IMR-90 (cell line): ENCODE data around the gene NHSL2. TPM values are rescaled to one million over a fixed set of nuclear protein-coding genes. Genes with fewer than 3 reads are reported as not detected.

Experiments used
- ATAC-seq: fragments of 200-7000 bp; cut with Tn5 transposase; 2 replicates; pipeline ENCODE4 v1.9.1; 2020; ENCODE audit warnings: low read depth, mild to moderate bottlenecking, moderate library complexity
- BruUV-seq: library from RNA; stranded (reverse); fragments of 400-500 nt; replicated peaks from 2 replicates; lab custom pipeline; 2021; lab: Mats Ljungman, UMichigan
- CTCF ChIA-PET: fragments of 300-600 bp; formaldehyde crosslinking; extraction: SDS; loops from one replicate; lab custom pipeline; 2021; ENCODE audit warnings: antibody characterized with exemption; lab: Yijun Ruan, JAX
- POLR2A ChIA-PET: fragments of 300-600 bp; sonication (Branson Sonifier 250); formaldehyde crosslinking; loops from one replicate; lab custom pipeline; 2022; ENCODE audit warnings: antibody characterized with exemption; ENCODE audit not compliant: unreplicated experiment; lab: Charles Lee
- DNase-seq: peaks from one replicate; pipeline ENCODE4 v3.0.0; 2013
- H2AFZ ChIP-seq: replicated peaks from 2 replicates; pipeline ENCODE3; 2013; ENCODE audit warnings: low read length, mild to moderate bottlenecking; ENCODE audit not compliant: poor library complexity
- H2AK5ac ChIP-seq: 2 replicates; pipeline ENCODE4 v1.6.1; 2013; ENCODE audit warnings: low read depth, low read length, inconsistent platforms
- H2AK9ac ChIP-seq: replicated peaks from 2 replicates; pipeline ENCODE3; 2013; ENCODE audit warnings: mild to moderate bottlenecking, low read depth, low read length, moderate library complexity; ENCODE audit not compliant: poor library complexity
- H2BK120ac ChIP-seq: 2 replicates; pipeline ENCODE4 v1.6.1; 2013; ENCODE audit warnings: low read depth, low read length, inconsistent platforms
- H2BK15ac ChIP-seq: 3 replicates; pipeline ENCODE4 v1.6.1; 2013; ENCODE audit warnings: low read depth, low read length, inconsistent platforms
- H2BK20ac ChIP-seq: 2 replicates; pipeline ENCODE4 v1.6.1; 2013; ENCODE audit warnings: low read depth, mild to moderate bottlenecking, inconsistent platforms, low read length, moderate library complexity
- H2BK5ac ChIP-seq: 2 replicates; pipeline ENCODE4 v1.6.1; 2013; ENCODE audit warnings: mild to moderate bottlenecking, low read depth, low read length, inconsistent platforms; ENCODE audit not compliant: poor library complexity, severe bottlenecking
- H3K14ac ChIP-seq: replicated peaks from 2 replicates; pipeline ENCODE4 v1.6.1; 2013; ENCODE audit warnings: low read depth, low read length, inconsistent platforms
- H3K18ac ChIP-seq: 2 replicates; pipeline ENCODE4 v1.6.1; 2013; ENCODE audit warnings: low read depth, low read length, control low read depth
- H3K23ac ChIP-seq: 2 replicates; pipeline ENCODE4 v1.6.1; 2013; ENCODE audit warnings: low read depth, low read length, inconsistent platforms
- H3K27ac ChIP-seq: 2 replicates; pipeline ENCODE4 v1.5.1; 2013; ENCODE audit warnings: mild to moderate bottlenecking, control low read depth, low read length; ENCODE audit not compliant: insufficient read depth
- H3K27me3 ChIP-seq: 2 replicates; pipeline ENCODE4 v1.6.1; 2013; ENCODE audit warnings: low read length; ENCODE audit not compliant: control insufficient read depth, insufficient read depth
- H3K36me3 ChIP-seq: 2 replicates; pipeline ENCODE4 v1.6.1; 2013; ENCODE audit warnings: low read length, mixed read lengths; ENCODE audit not compliant: control insufficient read depth, insufficient read depth
- H3K4ac ChIP-seq: 2 replicates; pipeline ENCODE4 v1.6.1; 2013; ENCODE audit warnings: low read depth, low read length, inconsistent platforms
- H3K4me1 ChIP-seq: 2 replicates; pipeline ENCODE4 v1.6.1; 2013; ENCODE audit warnings: low read length, mixed read lengths; ENCODE audit not compliant: control insufficient read depth, insufficient read depth
- H3K4me2 ChIP-seq: 2 replicates; pipeline ENCODE4 v1.6.1; 2013; ENCODE audit warnings: low read depth, mild to moderate bottlenecking, control low read depth, low read length, moderate library complexity
- H3K4me3 ChIP-seq: 2 replicates; pipeline ENCODE4 v1.5.1; 2013; ENCODE audit warnings: low read depth, mild to moderate bottlenecking, control low read depth, low read length, moderate library complexity; ENCODE audit not compliant: insufficient read depth
- H3K56ac ChIP-seq: 2 replicates; pipeline ENCODE4 v1.6.1; 2013; ENCODE audit warnings: low read length, inconsistent platforms; ENCODE audit not compliant: insufficient read depth; ENCODE audit errors: extremely low read depth
- H3K79me1 ChIP-seq, 2 experiments: 2 replicates each; pipeline ENCODE4 v1.6.1; 2013; ENCODE audit warnings: low read length in 2 of 2, inconsistent platforms in 1 of 2, low read depth in 1 of 2
- H3K9ac ChIP-seq: 2 replicates; pipeline ENCODE4 v1.6.1; 2013; ENCODE audit warnings: low read depth, low read length, control low read depth
- H3K9me1 ChIP-seq: 2 replicates; pipeline ENCODE4 v1.6.1; 2013; ENCODE audit warnings: low read length, inconsistent platforms; ENCODE audit not compliant: insufficient read depth
- H3K9me3 ChIP-seq: 2 replicates; pipeline ENCODE4 v1.6.1; 2013; ENCODE audit warnings: low read length; ENCODE audit not compliant: control insufficient read depth, insufficient read depth
- H4K20me1 ChIP-seq: 2 replicates; pipeline ENCODE4 v1.6.1; 2013; ENCODE audit warnings: low read length, inconsistent platforms; ENCODE audit not compliant: insufficient read depth
- H4K5ac ChIP-seq: 2 replicates; pipeline ENCODE4 v1.6.1; 2013; ENCODE audit warnings: mild to moderate bottlenecking, low read depth, low read length, control low read depth
- H4K8ac ChIP-seq, 2 experiments: 2 replicates each; pipeline ENCODE4 v1.6.1; 2013; ENCODE audit warnings: low read depth in 2 of 2, low read length in 2 of 2, control low read depth in 1 of 2, inconsistent platforms in 1 of 2
- H4K91ac ChIP-seq: 2 replicates; pipeline ENCODE4 v1.6.1; 2013; ENCODE audit warnings: low read depth, low read length, inconsistent platforms; ENCODE audit not compliant: insufficient read depth
- BHLHE40 ChIP-seq: fragments of 150-350 bp; IDR thresholded peaks from 2 replicates; pipeline ENCODE4 v1.6.1; 2016; ENCODE audit warnings: mild to moderate bottlenecking, low read depth, low read length
- CEBPB ChIP-seq: IDR thresholded peaks from 2 replicates; pipeline ENCODE4 v1.6.1; 2012; ENCODE audit warnings: low read depth, low read length, improper control_type of control experiment
- CHD1 ChIP-seq: IDR thresholded peaks from 2 replicates; pipeline ENCODE4 v1.6.1; 2012; ENCODE audit warnings: low read depth, low read length, improper control_type of control experiment
- FOS ChIP-seq: fragments of 150-350 bp; IDR thresholded peaks from 2 replicates; pipeline ENCODE4 v1.6.1; 2016; ENCODE audit warnings: low read depth, low read length
- MAFK ChIP-seq: IDR thresholded peaks from 2 replicates; pipeline ENCODE4 v1.6.1; 2012; ENCODE audit warnings: low read depth, low read length, improper control_type of control experiment
- MAZ ChIP-seq: IDR thresholded peaks from 2 replicates; pipeline ENCODE4 v1.6.1; 2012; ENCODE audit warnings: low read depth, mild to moderate bottlenecking, low read length, improper control_type of control experiment, moderate library complexity, borderline replicate concordance
- MXI1 ChIP-seq: IDR thresholded peaks from 2 replicates; pipeline ENCODE4 v1.6.1; 2012; ENCODE audit warnings: low read depth, mild to moderate bottlenecking, low read length, moderate library complexity, borderline replicate concordance
- NFE2L2 ChIP-seq: fragments of 150-350 bp; IDR thresholded peaks from 2 replicates; pipeline ENCODE4 v1.6.1; 2016; ENCODE audit warnings: low read depth, mild to moderate bottlenecking, low read length
- POLR2A ChIP-seq: IDR thresholded peaks from 2 replicates; pipeline ENCODE4 v1.6.1; 2012; ENCODE audit warnings: mild to moderate bottlenecking, low read depth, low read length
- RAD21 ChIP-seq: IDR thresholded peaks from 2 replicates; pipeline ENCODE4 v1.6.1; 2012; ENCODE audit warnings: low read length, improper control_type of control experiment
- RCOR1 ChIP-seq: IDR thresholded peaks from 2 replicates; pipeline ENCODE4 v1.6.1; 2012; ENCODE audit warnings: mild to moderate bottlenecking, low read length, improper control_type of control experiment; ENCODE audit not compliant: insufficient replicate concordance
- RFX5 ChIP-seq: IDR thresholded peaks from 2 replicates; pipeline ENCODE4 v1.8.0; 2012; ENCODE audit warnings: low read depth, mild to moderate bottlenecking, low read length, moderate library complexity
- SMC3 ChIP-seq: fragments of 150-350 bp; IDR thresholded peaks from 2 replicates; pipeline ENCODE4 v1.6.1; 2016; ENCODE audit warnings: low read depth, mild to moderate bottlenecking, antibody characterized with exemption, low read length, moderate library complexity
- WGBS, 2 experiments: methylation state at CpG; one replicate each; pipeline versions ENCODE4 v1.1.5 to v1.1.7; 2013; ENCODE audit warnings: missing lambda C conversion rate in 2 of 2; ENCODE audit not compliant: insufficient read length in 1 of 2; ENCODE audit errors: extremely low coverage in 2 of 2; 5-methylcytosine and 5-hydroxymethylcytosine counted together
- dilution Hi-C: fragments of 300-500 bp; cut with HindIII; formaldehyde crosslinking; loops from one replicate; pipeline ENCODE4 v1.14.3; 2018; ENCODE audit warnings: low sequenced_read_pairs; ENCODE audit not compliant: unreplicated experiment
- in situ Hi-C: fragments of 300-500 bp; cut with MboI; formaldehyde crosslinking; loops from 3 replicates; pipeline ENCODE4 v1.14.3; 2019; ENCODE audit warnings: low sequenced_read_pairs, inconsistent platforms, mixed read lengths
- intact Hi-C: fragments of 100-400 bp; cut with micrococcal nuclease; formaldehyde crosslinking; loops from 2 replicates; pipeline ENCODE4 v1.10.0; 2022
- polyA plus RNA-seq, 3 experiments: library from polyadenylated mRNA; depleted of rRNA; stranded (reverse); fragments of >200 nt; gene quantifications; 2 replicates each; pipeline ENCODE4 v1.2.3, GENCODE V29; 2012; ENCODE audit warnings: low replicate concordance in 1 of 3
- total RNA-seq: library from RNA; depleted of rRNA; stranded (reverse); fragments of >200 nt; gene quantifications from 2 replicates; pipeline ENCODE4 v1.2.3, GENCODE V29; 2012
- TF ChIP-seq, protein P1 (sequence below): conservative IDR thresholded peaks from 2 replicates; pipeline ENCODE4 v1.5.1; 2012; ENCODE audit warnings: mild to moderate bottlenecking, low read depth, low read length, improper control_type of control experiment
- TF ChIP-seq, protein P2 (sequence below): fragments of 150-350 bp; IDR thresholded peaks from 2 replicates; pipeline ENCODE4 v1.6.1; 2017; ENCODE audit warnings: mild to moderate bottlenecking, antibody characterized with exemption, low read length, low read depth
- TF ChIP-seq, protein P3 (sequence below): fragments of 150-350 bp; IDR thresholded peaks from 2 replicates; pipeline ENCODE4 v1.6.1; 2016; ENCODE audit warnings: low read depth, mild to moderate bottlenecking, low read length, moderate library complexity, borderline replicate concordance

NHSL2 gene
- total and polyA plus RNA-seq, 2 of the 4 experiments (the other 2 are of a cell fraction): 0.72 to 0.75 TPM

DNA sequence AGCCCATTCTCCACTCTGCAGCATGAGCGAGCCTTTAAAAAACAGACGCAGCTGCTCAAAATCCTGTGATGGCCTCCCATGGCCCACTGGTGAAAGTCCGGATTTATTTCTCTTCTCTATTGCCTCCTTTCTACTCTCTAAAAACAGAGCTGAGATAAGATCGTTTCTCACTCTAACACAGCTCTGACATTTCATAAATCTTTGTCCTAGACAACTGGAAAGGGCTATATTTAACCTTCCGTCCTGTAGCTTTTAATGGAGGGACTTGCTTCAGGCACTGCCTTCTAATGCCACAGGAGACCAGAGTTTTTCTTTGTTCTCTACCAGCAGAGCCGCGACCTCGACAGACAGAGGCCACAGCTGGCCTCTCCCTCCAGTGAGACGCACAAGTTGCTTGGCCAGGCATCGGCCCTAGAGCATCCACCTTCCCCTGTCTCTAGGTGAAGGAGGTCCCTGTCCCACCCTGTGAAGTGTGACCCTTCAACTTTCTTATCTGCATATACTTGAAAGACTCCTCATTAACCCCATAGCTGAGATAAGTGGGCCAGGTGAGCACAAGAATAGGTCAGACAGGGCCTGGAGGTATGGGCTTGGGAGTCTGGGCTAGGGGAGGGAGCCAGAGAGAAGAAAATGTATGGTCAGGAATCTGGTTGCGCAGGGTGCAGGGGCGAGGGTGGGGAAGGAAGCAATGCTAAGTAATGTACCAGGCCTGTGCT, 171.1 kb downstream of the NHSL2 start:
- H3K9ac ChIP-seq: no peak overlapping the region
- H3K14ac ChIP-seq: no peak overlapping the region
- H2BK20ac ChIP-seq: no peak overlapping the region
- no peak overlapping the region for H4K5ac ChIP-seq
- dilution Hi-C loops (no loop called here), in situ Hi-C loops (no loop called here), intact Hi-C loops (no loop called here)
- no peak overlapping the region for H3K4ac ChIP-seq
- POLR2A ChIA-PET: no interaction called here
- no peak overlapping the region for H3K18ac ChIP-seq
- TF ChIP-seq FOS (no peak), BHLHE40 (no peak), SMC3 (no peak), POLR2A (no peak), CHD1 (no peak), RFX5 (no peak), MAFK (no peak), CEBPB (no peak), MAZ (no peak), NFE2L2 (no peak), MXI1 (no peak), RAD21 (no peak), RCOR1 (no peak)
- TF ChIP-seq, protein P1, sequence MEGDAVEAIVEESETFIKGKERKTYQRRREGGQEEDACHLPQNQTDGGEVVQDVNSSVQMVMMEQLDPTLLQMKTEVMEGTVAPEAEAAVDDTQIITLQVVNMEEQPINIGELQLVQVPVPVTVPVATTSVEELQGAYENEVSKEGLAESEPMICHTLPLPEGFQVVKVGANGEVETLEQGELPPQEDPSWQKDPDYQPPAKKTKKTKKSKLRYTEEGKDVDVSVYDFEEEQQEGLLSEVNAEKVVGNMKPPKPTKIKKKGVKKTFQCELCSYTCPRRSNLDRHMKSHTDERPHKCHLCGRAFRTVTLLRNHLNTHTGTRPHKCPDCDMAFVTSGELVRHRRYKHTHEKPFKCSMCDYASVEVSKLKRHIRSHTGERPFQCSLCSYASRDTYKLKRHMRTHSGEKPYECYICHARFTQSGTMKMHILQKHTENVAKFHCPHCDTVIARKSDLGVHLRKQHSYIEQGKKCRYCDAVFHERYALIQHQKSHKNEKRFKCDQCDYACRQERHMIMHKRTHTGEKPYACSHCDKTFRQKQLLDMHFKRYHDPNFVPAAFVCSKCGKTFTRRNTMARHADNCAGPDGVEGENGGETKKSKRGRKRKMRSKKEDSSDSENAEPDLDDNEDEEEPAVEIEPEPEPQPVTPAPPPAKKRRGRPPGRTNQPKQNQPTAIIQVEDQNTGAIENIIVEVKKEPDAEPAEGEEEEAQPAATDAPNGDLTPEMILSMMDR: no peak
- TF ChIP-seq, protein P2, sequence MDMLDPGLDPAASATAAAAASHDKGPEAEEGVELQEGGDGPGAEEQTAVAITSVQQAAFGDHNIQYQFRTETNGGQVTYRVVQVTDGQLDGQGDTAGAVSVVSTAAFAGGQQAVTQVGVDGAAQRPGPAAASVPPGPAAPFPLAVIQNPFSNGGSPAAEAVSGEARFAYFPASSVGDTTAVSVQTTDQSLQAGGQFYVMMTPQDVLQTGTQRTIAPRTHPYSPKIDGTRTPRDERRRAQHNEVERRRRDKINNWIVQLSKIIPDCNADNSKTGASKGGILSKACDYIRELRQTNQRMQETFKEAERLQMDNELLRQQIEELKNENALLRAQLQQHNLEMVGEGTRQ: no peak
- TF ChIP-seq, protein P3, sequence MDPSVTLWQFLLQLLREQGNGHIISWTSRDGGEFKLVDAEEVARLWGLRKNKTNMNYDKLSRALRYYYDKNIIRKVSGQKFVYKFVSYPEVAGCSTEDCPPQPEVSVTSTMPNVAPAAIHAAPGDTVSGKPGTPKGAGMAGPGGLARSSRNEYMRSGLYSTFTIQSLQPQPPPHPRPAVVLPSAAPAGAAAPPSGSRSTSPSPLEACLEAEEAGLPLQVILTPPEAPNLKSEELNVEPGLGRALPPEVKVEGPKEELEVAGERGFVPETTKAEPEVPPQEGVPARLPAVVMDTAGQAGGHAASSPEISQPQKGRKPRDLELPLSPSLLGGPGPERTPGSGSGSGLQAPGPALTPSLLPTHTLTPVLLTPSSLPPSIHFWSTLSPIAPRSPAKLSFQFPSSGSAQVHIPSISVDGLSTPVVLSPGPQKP: no peak
- no peak overlapping the region for H2BK120ac ChIP-seq
- ATAC-seq: no peak
- no peak overlapping the region for H3K56ac ChIP-seq
- no peaks in the 10 kb centered on the region for H3K79me1 ChIP-seq
- no peaks in the 10 kb centered on the region for H3K4me1 ChIP-seq
- H2AK9ac ChIP-seq: no peak overlapping the region
- H3K36me3 ChIP-seq: no peaks in the 10 kb centered on the region
- BruUV-seq: no TSS peak
- H3K27ac ChIP-seq: no peak overlapping the region
- H3K4me2 ChIP-seq: no peak overlapping the region
- CTCF ChIA-PET: no interaction called here
- H4K8ac ChIP-seq: no peak overlapping the region
- 82% methylated on average over 2 of the region's 12 CpGs; no CpG with 5 or more reads in 1 of the 2 experiments for WGBS, 2 experiments
- H2BK5ac ChIP-seq: no peak overlapping the region
- H4K20me1 ChIP-seq: no peaks in the 10 kb centered on the region
- no peak overlapping the region for H4K91ac ChIP-seq
- DNase-seq: no peak
- no peaks in the 10 kb centered on the region for H3K9me1 ChIP-seq
- H2BK15ac ChIP-seq: no peak overlapping the region
- H3K9me3 ChIP-seq: peaks cover 1% of the 10 kb centered on the region; the same call in 1 of the 2 replicates
- H2AFZ ChIP-seq: no peak overlapping the region
- no peak overlapping the region for H2AK5ac ChIP-seq
- no peak overlapping the region for H3K4me3 ChIP-seq
- no peak overlapping the region for H3K23ac ChIP-seq
- peaks cover 58% of the 10 kb centered on the region for H3K27me3 ChIP-seq
